ENCODE data around the gene ADGRA1.

The ADGRA1 gene

DNA sequence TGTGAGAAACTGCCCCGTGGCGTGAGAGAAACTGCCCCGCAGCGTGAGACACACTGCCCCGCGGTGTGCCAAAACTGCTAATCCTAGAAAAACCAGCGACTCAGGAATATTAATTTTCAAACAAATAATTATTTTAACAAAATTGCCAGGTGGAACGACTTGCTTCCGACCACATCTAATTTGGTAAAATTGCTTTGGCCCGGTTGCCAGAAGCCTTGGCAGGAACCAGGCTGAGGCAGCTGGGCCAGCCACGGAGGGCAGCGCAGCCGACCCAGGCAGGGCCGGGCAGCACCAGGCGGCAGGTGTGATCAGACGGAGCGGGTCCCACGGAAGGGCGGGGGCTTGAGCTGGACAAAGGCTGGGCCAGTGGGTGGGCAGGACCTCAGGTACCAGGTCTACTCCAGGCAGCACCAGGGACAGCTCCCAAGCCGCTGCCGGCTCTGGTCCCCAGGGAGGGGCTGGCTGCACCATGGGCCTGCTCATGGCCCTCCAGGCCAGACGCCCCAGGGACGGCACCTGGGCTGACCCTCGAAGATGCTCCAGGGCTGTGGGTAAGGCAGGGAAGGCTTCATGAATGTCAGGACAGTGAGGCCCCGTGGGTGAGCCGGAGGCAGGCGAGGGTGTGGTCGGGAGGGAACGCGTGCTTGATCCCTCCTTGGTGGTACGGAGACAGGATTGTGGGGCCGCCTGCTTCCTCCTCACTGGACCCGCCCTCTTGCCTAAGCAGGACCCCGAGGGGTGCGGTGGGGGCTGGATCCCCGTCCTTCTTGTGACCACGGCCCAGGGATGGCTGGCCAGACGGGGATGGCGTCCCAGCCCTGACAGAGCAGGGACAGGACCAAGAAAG, 7.7 kb upstream of the ADGRA1 start:
- no peak for DNase-seq

DNA sequence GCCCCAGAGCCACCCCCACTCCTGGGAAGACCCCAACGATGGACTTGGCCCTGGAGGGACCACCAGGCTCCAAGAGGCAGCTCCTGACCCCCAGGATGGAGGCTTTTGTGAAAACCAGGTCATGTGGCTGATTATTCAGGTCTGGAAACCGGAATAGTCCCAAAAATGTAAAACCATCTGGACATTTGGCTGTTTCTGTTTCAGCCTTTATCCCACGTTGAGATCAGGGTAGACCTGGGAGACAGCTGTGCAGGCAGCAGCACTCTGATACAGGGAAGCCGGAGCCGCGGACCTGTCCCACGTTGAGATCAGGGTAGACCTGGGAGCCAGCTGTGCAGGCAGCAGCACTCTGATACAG, 7.1 kb upstream of the ADGRA1 start:
- no peak for DNase-seq

- no peak for DNase-seq
These were observed 6.1 kb upstream of the ADGRA1 start for GRCh38 chr10:133081636-133082035.

DNA sequence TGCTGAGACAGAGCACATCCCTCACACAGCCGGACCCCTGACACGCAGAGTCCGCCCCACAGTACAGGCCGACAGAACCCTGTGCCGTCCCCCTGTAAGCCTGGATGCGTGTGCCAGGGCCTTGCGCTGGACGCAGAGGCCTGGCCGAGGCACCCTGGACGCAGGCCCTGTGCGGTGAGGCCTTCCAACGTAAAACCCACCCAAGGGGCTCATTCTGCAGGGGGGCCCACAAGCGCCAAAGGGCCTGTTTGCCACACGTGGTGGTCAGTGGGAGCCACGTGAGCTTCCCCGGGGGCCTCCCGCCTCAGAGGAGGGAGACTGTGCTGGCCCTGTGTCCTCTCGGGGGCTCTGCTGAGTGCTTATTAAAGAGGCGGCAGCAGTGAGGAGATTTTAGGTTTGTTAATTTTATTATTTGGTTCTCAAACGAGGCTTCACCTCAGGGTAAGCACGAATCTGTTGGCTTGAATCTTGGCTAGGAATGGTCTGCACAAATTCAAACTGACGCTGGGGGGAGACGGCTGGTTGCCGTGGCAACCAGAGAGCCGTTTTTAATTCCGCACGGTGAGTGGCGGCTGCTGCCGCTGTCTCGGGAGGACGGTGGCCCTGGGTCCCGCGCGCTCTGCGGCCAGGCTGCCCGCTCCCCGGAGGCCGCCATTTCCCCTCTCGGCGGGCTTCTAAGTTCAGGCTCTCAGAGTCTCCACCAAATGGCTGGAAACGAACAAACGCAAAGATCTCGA, 4.9 kb upstream of the ADGRA1 start:
- no peak for DNase-seq

DNA sequence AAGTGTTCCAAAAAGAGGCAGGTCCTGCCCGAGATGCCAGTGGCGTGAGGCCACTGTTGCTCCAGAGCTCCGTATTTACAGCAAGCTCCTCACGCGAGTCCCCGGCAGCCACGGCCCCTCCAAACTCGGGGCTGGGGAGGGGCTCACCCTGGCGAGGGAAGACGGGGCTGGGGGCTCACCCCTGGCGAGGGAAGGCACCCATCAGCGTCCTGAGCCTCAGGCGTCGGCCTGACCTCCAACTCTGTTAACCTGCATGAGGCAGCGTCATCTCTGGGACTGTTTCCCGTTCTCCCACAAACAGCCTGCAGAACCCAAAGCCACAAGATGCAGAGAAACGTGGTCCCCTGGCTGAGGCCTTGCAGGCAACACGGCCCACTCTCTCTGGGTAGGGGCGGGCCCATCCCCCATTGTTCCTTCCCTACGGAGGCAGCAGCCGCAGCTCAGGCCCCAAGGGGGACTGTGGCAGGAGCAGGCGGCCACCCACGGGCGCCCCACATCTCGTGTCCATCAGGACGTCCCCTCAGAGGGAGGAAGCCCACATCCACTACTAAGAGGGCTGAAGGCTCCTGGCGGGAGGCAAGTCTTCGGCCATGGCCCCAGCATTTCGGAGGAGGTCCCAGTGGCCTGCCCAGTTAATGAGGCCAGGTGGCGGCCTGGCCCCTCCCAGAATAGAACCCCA, 4.2 kb upstream of the ADGRA1 start:
- no peak for DNase-seq

- DNase-seq = no peak
These were observed 3.2 kb upstream of the ADGRA1 start for GRCh38 chr10:133084491-133084890.

GRCh38 chr10:133085251-133086125, 2.2 kb upstream of the ADGRA1 start:
- no peak for DNase-seq

- no peak for DNase-seq
These were observed 1.5 kb upstream of the ADGRA1 start for GRCh38 chr10:133086247-133086646.

- no peak for DNase-seq
These were observed 562 bp upstream of the ADGRA1 start for GRCh38 chr10:133087045-133087678.

- no peak for DNase-seq
These were observed 643 bp downstream of the ADGRA1 start for GRCh38 chr10:133088179-133088955.

DNA sequence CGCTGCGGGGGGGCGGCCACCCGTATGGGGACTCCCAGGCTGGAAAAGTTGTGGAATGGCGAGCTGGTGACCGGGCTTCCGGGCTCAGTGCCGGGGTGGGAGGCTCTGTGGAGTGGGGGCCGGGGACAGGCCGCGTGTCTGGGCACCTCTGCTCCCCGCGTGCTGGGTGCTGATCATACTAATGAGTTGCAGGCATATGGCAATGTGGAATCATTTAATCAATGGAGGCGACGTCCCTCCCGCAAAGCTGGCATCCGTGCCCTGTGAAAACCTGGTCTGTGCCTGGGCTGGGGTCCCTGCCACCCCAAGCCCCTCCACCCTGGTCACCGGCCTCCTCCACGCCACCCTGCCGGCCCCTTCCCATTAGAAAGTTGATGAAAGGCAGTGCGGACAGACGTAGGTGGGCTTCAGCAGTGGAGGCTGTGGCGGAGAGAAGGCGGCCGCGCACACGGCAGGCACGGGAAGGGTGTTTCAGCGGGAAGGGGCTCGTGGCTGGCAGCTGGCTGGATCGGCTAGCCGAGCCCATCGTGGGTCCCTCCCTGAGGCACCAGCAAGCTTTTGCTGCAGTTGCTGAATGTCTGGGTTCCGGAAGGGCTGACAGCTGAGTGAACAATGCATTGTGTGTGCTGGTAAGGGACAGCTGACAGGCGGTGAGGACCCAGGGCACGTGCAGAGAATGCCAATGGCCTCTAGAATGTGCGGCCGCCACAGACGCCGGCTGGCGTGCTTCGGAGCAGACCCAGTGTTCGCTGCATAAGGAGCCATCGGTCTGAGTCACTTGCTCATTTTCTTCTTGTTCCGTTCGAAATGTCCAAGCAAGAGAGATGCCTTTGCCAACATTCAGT, 1.5 kb downstream of the ADGRA1 start:
- no peak for DNase-seq

- DNase-seq = no peak
These were observed 2.4 kb downstream of the ADGRA1 start for GRCh38 chr10:133090101-133090500.

GRCh38 chr10:133090654-133091053, 2.9 kb downstream of the ADGRA1 start:
- no peak for DNase-seq

DNA sequence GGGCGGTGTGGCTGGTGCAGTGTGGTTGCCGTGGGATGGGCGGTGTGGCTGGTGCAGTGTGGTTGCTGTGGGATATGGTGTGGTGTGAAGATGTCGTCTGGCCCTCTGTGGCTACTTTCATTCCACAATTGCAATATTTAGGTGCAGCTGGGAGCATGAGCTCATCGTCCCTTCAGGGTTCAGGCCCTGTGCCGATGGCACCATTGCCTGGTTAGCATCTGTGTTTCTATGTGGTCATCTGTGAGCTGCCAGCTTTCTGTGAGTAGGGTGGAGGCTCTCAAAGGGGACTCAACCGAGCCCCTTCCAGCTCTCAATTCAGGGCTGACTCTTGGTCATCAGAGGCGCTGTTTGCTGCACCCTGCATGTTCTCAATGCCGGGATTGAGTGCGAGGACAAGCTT, 3.6 kb downstream of the ADGRA1 start:
- no peak for DNase-seq

DNA sequence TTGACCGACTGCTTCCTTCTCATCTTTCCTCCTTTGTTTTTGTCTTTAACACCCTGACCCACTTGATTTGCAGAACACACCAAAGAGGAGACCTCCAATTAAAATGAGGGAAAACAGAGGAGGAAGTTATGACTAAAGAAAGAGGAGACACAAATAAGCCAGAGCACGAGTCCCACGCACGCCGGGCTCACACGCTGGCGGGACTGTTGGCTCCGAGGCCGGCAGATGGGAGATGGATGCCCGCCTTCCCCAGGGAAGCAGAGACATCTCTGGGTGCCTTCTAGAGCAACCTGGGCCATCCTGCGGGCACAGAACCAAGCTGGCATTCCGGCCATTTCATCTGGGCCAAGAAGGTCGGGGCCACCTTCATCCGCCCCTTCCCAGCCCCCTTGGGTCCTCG, 5.6 kb downstream of the ADGRA1 start:
- DNase-seq = no peak

DNA sequence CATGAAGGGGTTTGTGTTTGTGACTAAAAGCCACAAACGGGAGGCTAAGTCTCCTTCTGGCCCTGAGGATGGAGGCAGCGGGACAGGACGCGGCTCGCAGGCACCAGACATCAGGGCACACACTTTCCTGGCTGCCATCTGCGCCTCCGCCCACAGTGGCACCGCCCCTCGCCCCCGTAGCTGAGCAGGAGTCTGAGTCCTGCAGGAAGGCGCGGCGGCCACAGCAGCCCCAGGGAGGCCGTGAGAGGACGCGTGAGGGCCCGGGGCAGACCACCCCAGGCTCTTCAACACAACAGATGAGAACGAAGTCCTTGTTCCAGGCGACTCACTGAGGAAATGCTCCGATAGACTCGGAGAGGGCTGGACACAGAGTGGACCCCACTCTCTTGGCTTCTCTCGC, 6.6 kb downstream of the ADGRA1 start:
- no peak for DNase-seq

GRCh38 chr10:133094866-133095265, 7.1 kb downstream of the ADGRA1 start:
- no peak for DNase-seq

GRCh38 chr10:133095586-133095985, 7.9 kb downstream of the ADGRA1 start:
- DNase-seq = no peak

- no peak for DNase-seq
These were observed 9.0 kb downstream of the ADGRA1 start for GRCh38 chr10:133096616-133097269.

GRCh38 chr10:133097418-133097817, 9.7 kb downstream of the ADGRA1 start:
- DNase-seq = no peak
